NB4 (cell line): ENCODE measurements around the gene CSRP2.

ENCODE experiments used
- TF ChIP-seq, protein P1 (sequence below): IDR thresholded peaks from one replicate; pipeline ENCODE4 v1.5.1; 2012; ENCODE audit warnings: low read depth, low read length
- TF ChIP-seq, protein P2 (sequence below): IDR thresholded peaks from 2 replicates; pipeline ENCODE4 v1.6.1; 2011; ENCODE audit warnings: low read depth, low read length

- TF ChIP-seq, protein P1, sequence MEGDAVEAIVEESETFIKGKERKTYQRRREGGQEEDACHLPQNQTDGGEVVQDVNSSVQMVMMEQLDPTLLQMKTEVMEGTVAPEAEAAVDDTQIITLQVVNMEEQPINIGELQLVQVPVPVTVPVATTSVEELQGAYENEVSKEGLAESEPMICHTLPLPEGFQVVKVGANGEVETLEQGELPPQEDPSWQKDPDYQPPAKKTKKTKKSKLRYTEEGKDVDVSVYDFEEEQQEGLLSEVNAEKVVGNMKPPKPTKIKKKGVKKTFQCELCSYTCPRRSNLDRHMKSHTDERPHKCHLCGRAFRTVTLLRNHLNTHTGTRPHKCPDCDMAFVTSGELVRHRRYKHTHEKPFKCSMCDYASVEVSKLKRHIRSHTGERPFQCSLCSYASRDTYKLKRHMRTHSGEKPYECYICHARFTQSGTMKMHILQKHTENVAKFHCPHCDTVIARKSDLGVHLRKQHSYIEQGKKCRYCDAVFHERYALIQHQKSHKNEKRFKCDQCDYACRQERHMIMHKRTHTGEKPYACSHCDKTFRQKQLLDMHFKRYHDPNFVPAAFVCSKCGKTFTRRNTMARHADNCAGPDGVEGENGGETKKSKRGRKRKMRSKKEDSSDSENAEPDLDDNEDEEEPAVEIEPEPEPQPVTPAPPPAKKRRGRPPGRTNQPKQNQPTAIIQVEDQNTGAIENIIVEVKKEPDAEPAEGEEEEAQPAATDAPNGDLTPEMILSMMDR: no peak
- TF ChIP-seq, protein P2, sequence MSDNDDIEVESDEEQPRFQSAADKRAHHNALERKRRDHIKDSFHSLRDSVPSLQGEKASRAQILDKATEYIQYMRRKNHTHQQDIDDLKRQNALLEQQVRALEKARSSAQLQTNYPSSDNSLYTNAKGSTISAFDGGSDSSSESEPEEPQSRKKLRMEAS: no peak
Observed at GRCh38 chr12:76921100-76921471, 42.3 kb upstream of the CSRP2 start.
